ENCODE results near the gene PARVG. TPM values are rescaled to one million over a fixed set of nuclear protein-coding genes. Genes with fewer than 3 reads are reported as not detected.

The PARVG gene
- total and polyA plus RNA-seq, 2 of the 13 experiments (the other 11 are each of a cell fraction or from before 2014, with no cell fraction given) = not detected

DNA sequence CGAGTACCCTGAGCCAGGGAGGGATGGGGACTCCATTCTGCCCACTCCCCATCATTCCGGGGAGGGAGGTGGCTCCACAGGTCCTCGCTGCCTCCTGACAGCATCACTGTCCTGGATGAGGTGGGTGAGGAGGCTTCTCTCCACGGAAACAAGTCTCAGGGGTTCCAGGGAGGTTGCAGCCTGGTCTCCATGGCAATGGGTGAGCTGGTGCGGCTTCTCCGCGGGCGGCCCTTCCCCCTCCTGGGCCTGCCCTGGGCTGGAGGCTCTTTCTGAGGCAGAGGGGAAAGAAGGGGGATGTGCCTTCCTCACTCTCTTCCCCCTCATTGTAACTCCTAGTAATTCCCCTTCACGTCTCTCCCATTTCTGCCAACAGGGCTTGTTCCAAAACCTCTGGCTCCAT is 37.1 kb upstream of the PARVG start (continued):
- TF ChIP-seq, protein P1, sequence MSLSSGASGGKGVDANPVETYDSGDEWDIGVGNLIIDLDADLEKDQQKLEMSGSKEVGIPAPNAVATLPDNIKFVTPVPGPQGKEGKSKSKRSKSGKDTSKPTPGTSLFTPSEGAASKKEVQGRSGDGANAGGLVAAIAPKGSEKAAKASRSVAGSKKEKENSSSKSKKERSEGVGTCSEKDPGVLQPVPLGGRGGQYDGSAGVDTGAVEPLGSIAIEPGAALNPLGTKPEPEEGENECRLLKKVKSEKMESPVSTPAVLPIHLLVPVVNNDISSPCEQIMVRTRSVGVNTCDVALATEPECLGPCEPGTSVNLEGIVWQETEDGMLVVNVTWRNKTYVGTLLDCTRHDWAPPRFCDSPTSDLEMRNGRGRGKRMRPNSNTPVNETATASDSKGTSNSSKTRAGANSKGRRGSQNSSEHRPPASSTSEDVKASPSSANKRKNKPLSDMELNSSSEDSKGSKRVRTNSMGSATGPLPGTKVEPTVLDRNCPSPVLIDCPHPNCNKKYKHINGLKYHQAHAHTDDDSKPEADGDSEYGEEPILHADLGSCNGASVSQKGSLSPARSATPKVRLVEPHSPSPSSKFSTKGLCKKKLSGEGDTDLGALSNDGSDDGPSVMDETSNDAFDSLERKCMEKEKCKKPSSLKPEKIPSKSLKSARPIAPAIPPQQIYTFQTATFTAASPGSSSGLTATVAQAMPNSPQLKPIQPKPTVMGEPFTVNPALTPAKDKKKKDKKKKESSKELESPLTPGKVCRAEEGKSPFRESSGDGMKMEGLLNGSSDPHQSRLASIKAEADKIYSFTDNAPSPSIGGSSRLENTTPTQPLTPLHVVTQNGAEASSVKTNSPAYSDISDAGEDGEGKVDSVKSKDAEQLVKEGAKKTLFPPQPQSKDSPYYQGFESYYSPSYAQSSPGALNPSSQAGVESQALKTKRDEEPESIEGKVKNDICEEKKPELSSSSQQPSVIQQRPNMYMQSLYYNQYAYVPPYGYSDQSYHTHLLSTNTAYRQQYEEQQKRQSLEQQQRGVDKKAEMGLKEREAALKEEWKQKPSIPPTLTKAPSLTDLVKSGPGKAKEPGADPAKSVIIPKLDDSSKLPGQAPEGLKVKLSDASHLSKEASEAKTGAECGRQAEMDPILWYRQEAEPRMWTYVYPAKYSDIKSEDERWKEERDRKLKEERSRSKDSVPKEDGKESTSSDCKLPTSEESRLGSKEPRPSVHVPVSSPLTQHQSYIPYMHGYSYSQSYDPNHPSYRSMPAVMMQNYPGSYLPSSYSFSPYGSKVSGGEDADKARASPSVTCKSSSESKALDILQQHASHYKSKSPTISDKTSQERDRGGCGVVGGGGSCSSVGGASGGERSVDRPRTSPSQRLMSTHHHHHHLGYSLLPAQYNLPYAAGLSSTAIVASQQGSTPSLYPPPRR (CRISPR knock-in tag; IDR thresholded peaks at IDR 0.05; ENCODE audit: borderline replicate concordance) = no peak
- TF ChIP-seq, protein P2, sequence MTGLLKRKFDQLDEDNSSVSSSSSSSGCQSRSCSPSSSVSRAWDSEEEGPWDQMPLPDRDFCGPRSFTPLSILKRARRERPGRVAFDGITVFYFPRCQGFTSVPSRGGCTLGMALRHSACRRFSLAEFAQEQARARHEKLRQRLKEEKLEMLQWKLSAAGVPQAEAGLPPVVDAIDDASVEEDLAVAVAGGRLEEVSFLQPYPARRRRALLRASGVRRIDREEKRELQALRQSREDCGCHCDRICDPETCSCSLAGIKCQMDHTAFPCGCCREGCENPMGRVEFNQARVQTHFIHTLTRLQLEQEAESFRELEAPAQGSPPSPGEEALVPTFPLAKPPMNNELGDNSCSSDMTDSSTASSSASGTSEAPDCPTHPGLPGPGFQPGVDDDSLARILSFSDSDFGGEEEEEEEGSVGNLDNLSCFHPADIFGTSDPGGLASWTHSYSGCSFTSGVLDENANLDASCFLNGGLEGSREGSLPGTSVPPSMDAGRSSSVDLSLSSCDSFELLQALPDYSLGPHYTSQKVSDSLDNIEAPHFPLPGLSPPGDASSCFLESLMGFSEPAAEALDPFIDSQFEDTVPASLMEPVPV (CRISPR knock-in tag; IDR thresholded peaks at IDR 0.05) = no peak
- no peak for TF ChIP-seq ZNF256 (CRISPR knock-in tag; conservative IDR thresholded peaks at IDR 0.05)
- TF ChIP-seq, protein P3, sequence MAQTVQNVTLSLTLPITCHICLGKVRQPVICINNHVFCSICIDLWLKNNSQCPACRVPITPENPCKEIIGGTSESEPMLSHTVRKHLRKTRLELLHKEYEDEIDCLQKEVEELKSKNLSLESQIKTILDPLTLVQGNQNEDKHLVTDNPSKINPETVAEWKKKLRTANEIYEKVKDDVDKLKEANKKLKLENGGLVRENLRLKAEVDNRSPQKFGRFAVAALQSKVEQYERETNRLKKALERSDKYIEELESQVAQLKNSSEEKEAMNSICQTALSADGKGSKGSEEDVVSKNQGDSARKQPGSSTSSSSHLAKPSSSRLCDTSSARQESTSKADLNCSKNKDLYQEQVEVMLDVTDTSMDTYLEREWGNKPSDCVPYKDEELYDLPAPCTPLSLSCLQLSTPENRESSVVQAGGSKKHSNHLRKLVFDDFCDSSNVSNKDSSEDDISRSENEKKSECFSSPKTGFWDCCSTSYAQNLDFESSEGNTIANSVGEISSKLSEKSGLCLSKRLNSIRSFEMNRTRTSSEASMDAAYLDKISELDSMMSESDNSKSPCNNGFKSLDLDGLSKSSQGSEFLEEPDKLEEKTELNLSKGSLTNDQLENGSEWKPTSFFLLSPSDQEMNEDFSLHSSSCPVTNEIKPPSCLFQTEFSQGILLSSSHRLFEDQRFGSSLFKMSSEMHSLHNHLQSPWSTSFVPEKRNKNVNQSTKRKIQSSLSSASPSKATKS (CRISPR knock-in tag; IDR thresholded peaks at IDR 0.05) = no peak
- no peak for TF ChIP-seq STAG1 (CRISPR knock-in tag; IDR thresholded peaks at IDR 0.05)
- no peak for TF ChIP-seq MEF2D (CRISPR knock-in tag; IDR thresholded peaks at IDR 0.05)
- TF ChIP-seq, protein P4, sequence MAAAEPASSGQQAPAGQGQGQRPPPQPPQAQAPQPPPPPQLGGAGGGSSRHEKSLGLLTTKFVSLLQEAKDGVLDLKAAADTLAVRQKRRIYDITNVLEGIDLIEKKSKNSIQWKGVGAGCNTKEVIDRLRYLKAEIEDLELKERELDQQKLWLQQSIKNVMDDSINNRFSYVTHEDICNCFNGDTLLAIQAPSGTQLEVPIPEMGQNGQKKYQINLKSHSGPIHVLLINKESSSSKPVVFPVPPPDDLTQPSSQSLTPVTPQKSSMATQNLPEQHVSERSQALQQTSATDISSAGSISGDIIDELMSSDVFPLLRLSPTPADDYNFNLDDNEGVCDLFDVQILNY (CRISPR knock-in tag; conservative IDR thresholded peaks at IDR 0.05) = no peak
- TF ChIP-seq, protein P5, sequence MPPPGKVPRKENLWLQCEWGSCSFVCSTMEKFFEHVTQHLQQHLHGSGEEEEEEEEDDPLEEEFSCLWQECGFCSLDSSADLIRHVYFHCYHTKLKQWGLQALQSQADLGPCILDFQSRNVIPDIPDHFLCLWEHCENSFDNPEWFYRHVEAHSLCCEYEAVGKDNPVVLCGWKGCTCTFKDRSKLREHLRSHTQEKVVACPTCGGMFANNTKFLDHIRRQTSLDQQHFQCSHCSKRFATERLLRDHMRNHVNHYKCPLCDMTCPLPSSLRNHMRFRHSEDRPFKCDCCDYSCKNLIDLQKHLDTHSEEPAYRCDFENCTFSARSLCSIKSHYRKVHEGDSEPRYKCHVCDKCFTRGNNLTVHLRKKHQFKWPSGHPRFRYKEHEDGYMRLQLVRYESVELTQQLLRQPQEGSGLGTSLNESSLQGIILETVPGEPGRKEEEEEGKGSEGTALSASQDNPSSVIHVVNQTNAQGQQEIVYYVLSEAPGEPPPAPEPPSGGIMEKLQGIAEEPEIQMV (CRISPR knock-in tag; IDR thresholded peaks at IDR 0.05; ENCODE audit: low read depth) = no peak
- TF ChIP-seq STAT5B (CRISPR knock-in tag; IDR thresholded peaks at IDR 0.05) = no peak
- TF ChIP-seq, protein P6, sequence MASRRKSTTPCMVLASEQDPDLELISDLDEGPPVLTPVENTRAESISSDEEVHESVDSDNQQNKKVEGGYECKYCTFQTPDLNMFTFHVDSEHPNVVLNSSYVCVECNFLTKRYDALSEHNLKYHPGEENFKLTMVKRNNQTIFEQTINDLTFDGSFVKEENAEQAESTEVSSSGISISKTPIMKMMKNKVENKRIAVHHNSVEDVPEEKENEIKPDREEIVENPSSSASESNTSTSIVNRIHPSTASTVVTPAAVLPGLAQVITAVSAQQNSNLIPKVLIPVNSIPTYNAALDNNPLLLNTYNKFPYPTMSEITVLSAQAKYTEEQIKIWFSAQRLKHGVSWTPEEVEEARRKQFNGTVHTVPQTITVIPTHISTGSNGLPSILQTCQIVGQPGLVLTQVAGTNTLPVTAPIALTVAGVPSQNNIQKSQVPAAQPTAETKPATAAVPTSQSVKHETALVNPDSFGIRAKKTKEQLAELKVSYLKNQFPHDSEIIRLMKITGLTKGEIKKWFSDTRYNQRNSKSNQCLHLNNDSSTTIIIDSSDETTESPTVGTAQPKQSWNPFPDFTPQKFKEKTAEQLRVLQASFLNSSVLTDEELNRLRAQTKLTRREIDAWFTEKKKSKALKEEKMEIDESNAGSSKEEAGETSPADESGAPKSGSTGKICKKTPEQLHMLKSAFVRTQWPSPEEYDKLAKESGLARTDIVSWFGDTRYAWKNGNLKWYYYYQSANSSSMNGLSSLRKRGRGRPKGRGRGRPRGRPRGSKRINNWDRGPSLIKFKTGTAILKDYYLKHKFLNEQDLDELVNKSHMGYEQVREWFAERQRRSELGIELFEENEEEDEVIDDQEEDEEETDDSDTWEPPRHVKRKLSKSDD (CRISPR knock-in tag; IDR thresholded peaks at IDR 0.05; ENCODE audit: low read depth) = no peak
- TF ChIP-seq ZNF264 (CRISPR knock-in tag; IDR thresholded peaks at IDR 0.05) = no peak
